Adrenal gland (tissue), 12 donors: Measurements from ENCODE around the gene COL6A2. TPM values are rescaled to one million over a fixed set of nuclear protein-coding genes. Genes with fewer than 3 reads are reported as not detected.

Experiments used
- DNase-seq, 7 donors: peaks; one replicate each; pipeline ENCODE4 v3.0.0-alpha.2; 2019 to 2020
- H3K27ac ChIP-seq, 5 donors: fragments of 200-600 bp; sonication (generic) in 4 of 5; 1 replicate in 3 of 5; 2 replicates in 2 of 5; pipeline versions ENCODE4 v1.5.1 to v1.8.0; 2016 to 2020; ENCODE audit warnings: mild to moderate bottlenecking in 1 of 5
- H3K27me3 ChIP-seq: fragments of 200-600 bp; 2 replicates; pipeline ENCODE4 v1.8.0; 2021
- H3K36me3 ChIP-seq, 2 donors: fragments of 200-600 bp; replicated peaks in 1 of 2; 1 replicate in 1 of 2; 2 replicates in 1 of 2; pipeline versions ENCODE4 v1.5.1 to v1.8.0; 2018 to 2022
- H3K4me1 ChIP-seq, 2 donors: fragments of 200-600 bp; replicated peaks in 1 of 2; 1 replicate in 1 of 2; 2 replicates in 1 of 2; pipeline versions ENCODE4 v1.5.1 to v1.8.0; 2018 to 2021
- H3K4me3 ChIP-seq, 4 donors: fragments of 200-600 bp; sonication (generic) in 3 of 4; one replicate each; pipeline ENCODE4 v1.5.1; 2016 to 2018
- H3K9me3 ChIP-seq, 3 donors: fragments of 200-600 bp; sonication (generic) in 1 of 3; replicated peaks in 1 of 3; 1 replicate in 2 of 3; 2 replicates in 1 of 3; pipeline versions ENCODE4 v1.5.1 to v1.8.0; 2016 to 2021
- POLR2A ChIP-seq, 2 donors: fragments of 450-650 bp; IDR thresholded peaks; one replicate each; pipeline ENCODE4 v1.6.1; 2017; ENCODE audit warnings: antibody characterized with exemption in 2 of 2, mild to moderate bottlenecking in 2 of 2, moderate library complexity in 1 of 2
- WGBS, 4 donors: extraction: QIAGEN DNeasy Blood & Tissue Kit in 2 of 4; methylation state at CpG; one replicate each; pipeline versions ENCODE4 v1.1.5 to v1.1.7; 2013 to 2017; 5-methylcytosine and 5-hydroxymethylcytosine counted together
- intact Hi-C, 2 donors: fragments of 100-400 bp; cut with DNase I; formaldehyde crosslinking; loops; one replicate each; pipeline versions ENCODE4 v1.14.1 to v1.15.0; 2022 to 2023
- polyA plus RNA-seq, 3 donors: library from polyadenylated mRNA; stranded (reverse); fragments of 200-250 nt in 2 of 3; fragments of 350-450 nt in 1 of 3; fragmentation: Illumina TruSeq in 1 of 3; extraction: RNeasy Lipid Tissue Mini Kit (QIAGEN cat#74804) in 1 of 3; gene quantifications; one replicate each; pipeline ENCODE4 v1.2.3, GENCODE V29; 2013 to 2014
- total RNA-seq, 9 donors: library from RNA; depleted of rRNA in 4 of 9; stranded (reverse); fragments of >200 nt in 4 of 9; fragments of 120-200 nt in 1 of 9; fragmentation: NEBNext Ultra II Directional in 1 of 9; extraction: Animal tissue kit (Norgen Biotek cat#: 25700) in 1 of 9; gene quantifications; one replicate each; pipeline versions ENCODE4 v1.1.0 to v1.2.4, GENCODE V29; 2013 to 2023
- TF ChIP-seq, protein P1 (sequence below), 6 experiments: fragments of 450-650 bp in 4 of 6; fragments of 200-600 bp in 2 of 6; sonication (generic) in 1 of 6; IDR thresholded peaks; 1 replicate in 5 of 6; 2 replicates in 1 of 6; pipeline versions ENCODE4 v1.5.1 to v1.8.0; 2016 to 2021; ENCODE audit warnings: antibody characterized with exemption in 6 of 6, mild to moderate bottlenecking in 2 of 6, moderate library complexity in 1 of 6
- donor health status: healthy with polysubstance abuse.
- donor health status: Bipolar disorder and iron deficiency.
- donor health status: DM: yes; HTN: yes; CAD: no.
- donor health status: DM: no; HTN: no; CAD: no.
- donor health status: DM: no; HTN: no; CAD: no.
- donor health status: DM: yes; HTN: yes; CAD: no.

Gene COL6A2
- total and polyA plus RNA-seq, 12 donors: 19.0 to 543 (median 181) TPM

GRCh38 chr21:46141767-46142581 lies 44.1 kb downstream of the COL6A2 start:
- 89 to 95% (median 94%) methylated on average over 37 to 45 of the region's 45 CpGs for WGBS, 4 donors
- no peaks in the 10 kb centered on the region for H3K36me3 ChIP-seq
- no peaks in the 10 kb centered on the region for H3K27me3 ChIP-seq
- H3K4me3 ChIP-seq: no peak overlapping the region
- no peak overlapping the region for H3K27ac ChIP-seq
- H3K9me3 ChIP-seq: no peaks in the 10 kb centered on the region
- DNase-seq: no peak
- intact Hi-C loops: loop anchor here (10.0 kb wide), 2 partner anchors 83 to 113 kb away; partner anchors contain the start of gene LSS (in 1 of the 2)
- TF ChIP-seq POLR2A (IDR thresholded peaks at IDR 0.05): no peak
- TF ChIP-seq, protein P1, sequence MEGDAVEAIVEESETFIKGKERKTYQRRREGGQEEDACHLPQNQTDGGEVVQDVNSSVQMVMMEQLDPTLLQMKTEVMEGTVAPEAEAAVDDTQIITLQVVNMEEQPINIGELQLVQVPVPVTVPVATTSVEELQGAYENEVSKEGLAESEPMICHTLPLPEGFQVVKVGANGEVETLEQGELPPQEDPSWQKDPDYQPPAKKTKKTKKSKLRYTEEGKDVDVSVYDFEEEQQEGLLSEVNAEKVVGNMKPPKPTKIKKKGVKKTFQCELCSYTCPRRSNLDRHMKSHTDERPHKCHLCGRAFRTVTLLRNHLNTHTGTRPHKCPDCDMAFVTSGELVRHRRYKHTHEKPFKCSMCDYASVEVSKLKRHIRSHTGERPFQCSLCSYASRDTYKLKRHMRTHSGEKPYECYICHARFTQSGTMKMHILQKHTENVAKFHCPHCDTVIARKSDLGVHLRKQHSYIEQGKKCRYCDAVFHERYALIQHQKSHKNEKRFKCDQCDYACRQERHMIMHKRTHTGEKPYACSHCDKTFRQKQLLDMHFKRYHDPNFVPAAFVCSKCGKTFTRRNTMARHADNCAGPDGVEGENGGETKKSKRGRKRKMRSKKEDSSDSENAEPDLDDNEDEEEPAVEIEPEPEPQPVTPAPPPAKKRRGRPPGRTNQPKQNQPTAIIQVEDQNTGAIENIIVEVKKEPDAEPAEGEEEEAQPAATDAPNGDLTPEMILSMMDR (IDR thresholded peaks at IDR 0.05): no peak
- H3K4me1 ChIP-seq: peaks cover 0 to 4% of the 10 kb centered on the region in 2 donors

DNA sequence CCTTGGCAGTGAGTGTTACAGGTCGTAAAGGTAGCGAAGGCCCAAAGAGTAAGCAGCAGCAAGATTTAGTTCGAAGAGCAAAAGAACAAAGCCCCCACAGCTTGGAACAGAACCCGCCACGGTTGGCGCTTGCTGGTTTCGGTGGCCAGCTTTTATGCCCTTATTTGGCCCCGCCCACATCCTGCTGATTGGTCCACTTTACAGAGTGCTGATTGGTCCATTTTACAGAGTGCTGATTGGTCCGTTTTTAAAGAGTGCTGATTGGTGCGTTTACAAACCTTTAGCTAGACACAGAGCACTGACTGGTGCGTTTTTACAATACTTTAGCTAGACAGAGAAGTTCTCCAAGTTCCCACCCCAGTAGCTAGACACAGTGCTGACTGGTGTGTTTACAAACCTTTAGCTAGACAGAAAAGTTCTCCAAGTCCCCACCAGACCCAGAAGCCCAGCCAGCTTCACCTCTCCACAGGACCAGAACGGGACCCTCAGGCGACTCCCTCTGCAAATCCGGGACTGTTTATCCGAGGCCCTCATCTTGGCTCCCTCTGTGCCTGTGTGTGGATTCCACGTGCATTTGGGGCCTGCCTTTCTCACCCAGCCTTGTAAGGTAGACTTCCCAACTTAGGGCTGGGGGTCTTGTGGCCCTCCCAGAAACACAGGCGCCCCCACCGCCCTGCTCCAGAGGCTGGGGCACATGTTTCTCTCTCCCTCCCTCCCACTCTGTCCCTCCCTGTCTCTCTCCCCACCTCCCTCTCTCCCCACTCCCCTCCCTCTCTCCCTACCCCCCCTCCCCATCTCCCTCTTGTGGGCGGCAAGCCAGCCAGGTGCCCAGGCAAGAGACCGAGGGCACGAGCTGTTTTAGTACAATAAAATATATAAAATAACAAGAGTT lies 44.9 kb downstream of the COL6A2 start:
- peak overlapping the region in 1 of 5 donors; percentile 78 for H3K27ac ChIP-seq
- no peak for DNase-seq

DNA sequence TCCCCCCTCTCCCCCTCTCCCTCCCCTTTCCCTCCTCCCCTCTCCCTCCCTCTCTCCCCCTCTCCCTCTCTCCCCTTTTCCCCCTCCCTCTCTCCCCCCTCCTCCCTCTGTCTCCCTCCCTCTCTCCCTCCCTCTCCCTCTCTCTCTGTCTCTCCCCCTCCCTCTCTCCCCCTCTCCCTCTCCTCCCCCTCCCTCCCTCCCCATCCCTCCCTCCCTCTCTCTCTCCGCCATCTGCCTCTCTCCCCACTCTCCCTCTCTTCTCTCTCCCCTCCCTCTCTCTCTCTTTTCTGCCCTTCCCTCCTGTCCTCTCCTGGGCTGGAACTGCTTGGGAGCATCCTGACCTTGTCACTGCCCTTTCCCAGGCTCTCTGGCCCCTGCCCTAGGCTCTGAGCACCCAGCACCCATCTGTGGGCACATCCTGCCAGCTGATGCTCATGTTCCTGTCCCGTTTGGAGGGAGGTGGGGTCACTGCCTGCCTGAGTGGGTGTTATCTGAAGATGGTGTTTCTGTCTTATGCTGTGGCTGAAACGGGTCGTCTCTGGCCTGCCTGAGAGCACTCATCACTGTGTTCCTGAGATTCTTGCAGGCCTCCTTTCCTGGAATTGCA lies 46.7 kb downstream of the COL6A2 start:
- Histone ChIP-seq H3K36me3 (no peaks in the 10 kb centered on the region), H3K4me1 (peaks cover 0 to 4% of the 10 kb centered on the region in 2 donors), H3K4me3 (no peak overlapping the region), H3K27ac (peak overlapping the region in 1 of 5 donors; percentile 82), H3K27me3 (no peaks in the 10 kb centered on the region), H3K9me3 (no peaks in the 10 kb centered on the region)
- 20 to 43% (median 25%) methylated on average over 2 to 4 of the region's 4 CpGs for WGBS, 4 donors
- TF ChIP-seq, protein P1 (IDR thresholded peaks at IDR 0.05): no peak
- TF ChIP-seq POLR2A (IDR thresholded peaks at IDR 0.05): no peak
- intact Hi-C loops: loop anchor here (10.0 kb wide), 2 partner anchors 80 to 110 kb away; partner anchors contain the start of gene LSS (in 1 of the 2)
- DNase-seq: no peak

More for the DNA sequence above, 44.9 kb downstream of the COL6A2 start:
- Histone ChIP-seq H3K36me3 (no peaks in the 10 kb centered on the region), H3K4me3 (no peak overlapping the region), H3K4me1 (peaks cover 0 to 4% of the 10 kb centered on the region in 2 donors), H3K9me3 (no peaks in the 10 kb centered on the region), H3K27me3 (no peaks in the 10 kb centered on the region)
- intact Hi-C loops: loop anchor here (10.0 kb wide), 2 partner anchors 82 to 112 kb away; partner anchors contain the start of gene LSS (in 1 of the 2)
- TF ChIP-seq, protein P1 (IDR thresholded peaks at IDR 0.05): no peak
- no peak for TF ChIP-seq POLR2A (IDR thresholded peaks at IDR 0.05)
- WGBS, 4 donors: 77 to 81% (median 79%) methylated on average over 20 to 21 of the region's 21 CpGs
